ENCODE data around the gene ATG16L1.
A peak's percentile ranks its signal among the peaks of the same experiment; 100 is the strongest.

ATG16L1 gene

DNA sequence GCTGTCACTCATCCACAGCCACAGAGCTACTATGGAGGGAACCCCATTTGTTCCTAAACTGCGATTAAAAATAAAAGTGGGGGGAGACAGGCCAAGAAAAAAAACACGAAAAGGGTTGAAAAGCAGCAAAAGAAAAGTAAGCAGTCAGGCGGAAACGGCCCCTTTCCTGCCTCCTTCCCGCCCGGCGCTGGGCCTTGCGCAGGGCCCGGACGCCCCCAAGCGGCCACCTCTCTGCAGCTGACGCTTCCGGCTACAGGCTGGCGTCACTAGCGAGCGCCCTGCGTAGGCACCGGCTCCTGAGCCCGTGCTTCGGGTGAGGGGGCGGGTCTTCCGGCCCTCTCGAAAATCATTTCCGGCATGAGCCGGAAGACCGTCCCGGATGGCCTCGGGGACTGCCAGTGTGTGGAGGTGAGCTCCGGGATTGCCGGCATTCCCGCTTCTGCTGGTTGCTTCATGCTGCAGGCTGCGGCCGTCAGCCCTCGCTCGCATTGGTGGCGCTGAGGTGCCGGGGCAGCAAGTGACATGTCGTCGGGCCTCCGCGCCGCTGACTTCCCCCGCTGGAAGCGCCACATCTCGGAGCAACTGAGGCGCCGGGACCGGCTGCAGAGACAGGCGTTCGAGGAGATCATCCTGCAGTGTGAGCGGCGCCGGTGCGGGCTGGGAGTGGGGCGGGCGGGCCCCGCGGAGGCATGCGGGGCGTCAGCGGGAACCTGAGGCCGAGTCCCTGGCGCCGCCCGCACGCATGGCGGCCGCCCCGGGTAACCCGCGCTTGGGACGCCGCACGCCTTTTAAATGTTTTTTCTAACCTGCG, at the start of gene ATG16L1:
Gene ATG16L1, plus strand, starts transcription at position 368 of the 811 bp plus-strand sequence. Its CDS starts 155 bp downstream, at position 523.
- DNase-seq, result peak; percentile 92 to 94

DNA sequence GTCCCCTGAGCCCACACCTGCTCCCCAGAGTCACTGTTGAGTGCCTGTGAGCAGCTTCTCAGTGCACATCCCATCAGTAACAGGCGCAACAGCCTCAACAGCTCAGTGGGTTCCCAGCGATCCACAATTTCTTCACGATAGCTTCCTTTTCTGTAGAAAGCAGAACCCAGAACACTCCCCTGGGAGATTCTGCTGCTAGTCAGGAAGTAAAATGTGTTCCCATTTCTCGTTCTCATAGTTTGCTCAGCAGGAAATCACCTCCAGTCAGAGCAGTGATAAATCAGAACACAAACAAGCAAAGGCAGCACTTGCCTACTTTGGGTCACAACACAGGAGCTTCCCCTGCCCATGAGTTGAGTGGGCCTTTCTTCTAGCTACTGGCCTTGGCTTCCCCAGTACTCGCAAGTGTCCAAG, 48.9 kb upstream of the ATG16L1 start:
- no peak for DNase-seq

DNA sequence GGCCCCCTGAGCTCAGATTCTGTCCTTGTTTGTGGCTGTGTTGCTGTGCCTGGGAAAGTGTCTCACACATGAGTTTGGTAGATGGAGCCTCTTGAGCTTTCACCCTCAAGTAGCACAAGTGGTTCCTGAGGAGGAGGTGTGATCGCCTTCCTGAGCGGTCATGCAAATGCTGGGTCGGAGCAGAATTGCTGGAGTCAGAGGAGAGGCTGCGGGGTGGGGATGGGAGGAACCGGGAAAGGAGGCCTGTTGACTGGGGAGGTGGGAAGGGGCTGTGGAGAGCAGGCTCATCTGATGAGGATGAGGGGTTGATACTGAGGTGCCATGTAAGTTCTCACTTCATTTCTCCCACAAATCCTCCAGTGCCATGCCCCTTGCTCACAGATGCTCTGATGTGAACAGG, 48.4 kb upstream of the ATG16L1 start:
- no peak for DNase-seq

DNA sequence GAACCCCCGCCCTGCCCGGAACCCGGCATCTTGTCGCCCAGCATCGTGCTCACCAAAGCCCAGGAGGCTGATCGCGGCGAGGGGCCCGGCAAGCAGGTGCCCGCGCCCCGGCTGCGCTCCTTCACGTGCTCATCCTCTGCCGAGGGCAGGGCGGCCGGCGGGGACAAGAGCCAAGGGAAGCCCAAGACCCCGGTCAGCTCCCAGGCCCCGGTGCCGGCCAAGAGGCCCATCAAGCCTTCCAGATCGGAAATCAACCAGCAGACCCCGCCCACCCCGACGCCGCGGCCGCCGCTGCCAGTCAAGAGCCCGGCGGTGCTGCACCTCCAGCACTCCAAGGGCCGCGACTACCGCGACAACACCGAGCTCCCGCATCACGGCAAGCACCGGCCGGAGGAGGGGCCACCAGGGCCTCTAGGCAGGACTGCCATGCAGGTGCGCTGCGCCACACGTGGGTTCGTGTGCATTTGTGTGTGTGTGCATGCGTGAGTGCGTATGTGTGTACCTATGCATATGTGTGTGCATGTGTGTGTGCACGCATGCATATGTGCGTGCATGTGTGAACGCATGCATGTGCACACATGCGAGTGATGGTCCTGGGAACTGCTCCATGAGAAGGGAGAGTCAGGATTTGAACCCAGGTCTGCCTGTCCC, 47.1 kb upstream of the ATG16L1 start:
- DNase-seq, result no peak

DNA sequence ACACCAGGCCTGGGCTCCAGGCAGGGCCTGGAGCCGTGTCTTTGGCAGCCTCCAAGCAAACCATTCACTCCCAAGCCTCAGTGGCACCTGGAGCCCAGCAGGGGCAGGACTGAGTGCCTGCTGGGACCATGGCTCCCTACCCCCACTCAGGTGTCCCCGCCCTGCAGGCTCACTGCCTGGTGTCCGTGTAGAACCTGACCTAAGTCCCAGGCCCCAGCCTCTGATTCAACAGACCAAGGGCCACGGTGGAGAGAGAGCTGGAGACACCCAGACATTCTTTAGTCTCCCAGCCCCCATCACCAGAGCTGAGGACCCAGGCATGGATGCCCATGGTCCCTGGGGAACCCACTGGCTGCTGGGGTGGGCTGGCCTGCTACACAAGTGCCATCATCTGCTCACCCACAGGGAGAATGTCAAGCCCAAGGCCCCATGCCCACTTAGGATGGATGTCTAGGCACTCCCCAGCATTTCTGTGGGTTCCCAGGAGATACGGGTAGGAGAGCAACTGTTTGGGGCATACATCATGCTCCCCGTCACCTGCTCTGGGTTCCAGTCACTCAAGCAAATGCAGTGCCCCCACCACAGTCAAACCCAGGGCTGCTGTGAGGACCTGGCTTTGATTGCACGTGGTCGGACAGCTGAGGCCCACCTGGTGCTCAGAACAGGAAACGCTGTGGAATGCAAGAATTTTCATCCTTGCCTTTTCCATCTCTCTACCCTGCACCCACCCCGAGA, 42.9 kb upstream of the ATG16L1 start:
- DNase-seq, result no peak

DNA sequence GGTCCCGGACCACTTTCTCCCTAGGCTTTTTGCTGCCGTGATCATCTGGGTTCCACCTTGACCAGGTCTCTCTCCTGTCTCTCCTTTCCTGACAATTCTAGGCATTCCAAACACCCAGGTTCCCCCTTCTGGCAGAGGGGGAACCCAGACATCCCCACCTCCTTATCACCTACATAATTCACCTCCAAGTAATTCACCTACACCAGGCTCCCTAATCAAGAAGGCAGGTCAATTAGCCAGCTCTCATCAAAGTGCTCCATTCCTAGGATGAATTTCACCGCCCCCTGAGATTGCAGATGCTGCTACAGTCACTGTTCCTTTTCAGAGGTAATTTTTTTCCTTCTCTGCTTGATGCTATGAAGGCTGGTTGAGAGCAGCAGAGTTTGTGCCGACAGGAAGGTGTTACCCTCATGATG, 42.3 kb upstream of the ATG16L1 start:
- no peak for DNase-seq

DNA sequence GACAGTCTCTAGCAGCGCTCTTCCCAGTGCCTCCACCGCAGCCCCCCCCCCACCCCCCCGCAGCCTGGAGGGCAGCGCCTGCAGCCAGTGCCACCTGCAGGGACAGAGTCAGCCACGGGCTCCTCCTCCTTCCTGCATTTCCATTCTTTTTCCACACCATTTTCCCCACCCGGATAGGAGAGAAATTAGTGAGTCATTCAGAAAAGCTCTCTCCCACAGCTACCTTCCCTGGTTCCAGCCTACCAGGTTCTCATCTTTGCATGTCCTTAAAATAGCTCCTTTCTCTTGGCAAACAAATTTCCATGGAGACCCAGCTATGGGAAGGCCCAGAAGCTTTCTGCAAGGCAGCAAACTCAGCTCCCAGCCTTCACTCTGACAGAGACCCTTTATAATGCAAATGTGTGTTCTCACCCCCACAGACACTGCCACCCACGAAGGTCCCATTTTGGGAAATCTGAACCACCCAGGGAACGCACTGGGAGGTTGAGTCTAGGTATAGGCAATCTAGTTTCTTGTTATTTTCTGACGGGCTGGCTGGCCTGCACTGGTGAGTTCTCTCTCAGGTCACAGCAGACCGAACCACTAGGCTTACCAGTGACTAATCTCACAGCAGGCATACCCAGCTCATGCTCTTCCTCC, 41.8 kb upstream of the ATG16L1 start:
- no peak for DNase-seq

DNA sequence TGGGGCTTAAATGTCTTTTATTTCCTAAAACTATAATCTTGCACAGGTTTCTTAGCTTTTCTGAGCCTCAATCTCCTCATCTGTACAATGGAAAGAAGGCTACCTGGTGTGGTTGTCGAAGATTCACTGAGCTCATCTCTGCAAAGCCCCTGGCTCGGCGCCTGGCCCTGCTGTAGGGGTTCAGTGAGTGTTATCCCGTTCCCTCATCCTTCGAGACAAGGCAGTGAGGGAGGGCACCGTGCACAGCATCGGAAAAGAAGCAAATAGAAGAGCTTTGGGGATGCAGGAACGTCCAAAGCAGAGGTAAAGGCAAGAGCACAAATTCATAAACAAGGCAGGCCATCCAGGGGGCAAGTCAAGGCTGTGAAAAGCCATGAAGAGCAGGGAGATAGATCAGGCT, 41.2 kb upstream of the ATG16L1 start:
- DNase-seq, result no peak

DNA sequence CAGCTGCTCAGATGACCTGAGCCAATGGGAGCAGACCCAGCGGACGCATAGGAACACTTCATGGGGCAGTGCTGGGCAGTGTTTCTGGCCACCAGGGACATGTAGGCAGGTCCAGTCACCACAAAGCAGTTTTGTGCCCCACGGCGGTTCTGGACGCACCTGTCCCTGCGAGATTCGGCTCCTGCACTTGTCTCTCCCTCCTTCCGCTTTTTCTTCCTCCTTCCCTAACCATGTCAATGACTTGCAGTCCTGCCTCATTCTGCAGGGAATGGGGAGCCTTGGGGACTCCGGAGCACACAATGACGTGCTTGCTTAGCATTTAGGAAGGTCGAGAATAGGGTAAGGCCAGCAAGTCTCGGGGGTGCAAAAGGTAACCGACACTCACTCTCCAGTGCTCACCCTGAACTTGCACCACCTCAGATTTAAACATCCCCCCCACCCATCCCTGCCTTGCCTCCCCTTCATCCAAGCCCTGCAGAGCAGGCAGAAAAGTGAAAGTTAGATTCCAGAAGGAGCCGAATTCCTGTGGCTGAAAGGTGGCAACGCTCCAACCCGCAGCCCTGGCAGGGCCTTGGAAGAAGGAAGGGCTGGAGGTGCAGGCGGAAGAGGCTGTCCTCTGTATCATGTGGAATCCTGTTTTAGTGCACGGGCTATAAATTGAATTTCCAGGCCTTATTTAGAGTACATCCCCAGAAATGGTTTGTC, 40.5 kb upstream of the ATG16L1 start:
- no peak for DNase-seq

DNA sequence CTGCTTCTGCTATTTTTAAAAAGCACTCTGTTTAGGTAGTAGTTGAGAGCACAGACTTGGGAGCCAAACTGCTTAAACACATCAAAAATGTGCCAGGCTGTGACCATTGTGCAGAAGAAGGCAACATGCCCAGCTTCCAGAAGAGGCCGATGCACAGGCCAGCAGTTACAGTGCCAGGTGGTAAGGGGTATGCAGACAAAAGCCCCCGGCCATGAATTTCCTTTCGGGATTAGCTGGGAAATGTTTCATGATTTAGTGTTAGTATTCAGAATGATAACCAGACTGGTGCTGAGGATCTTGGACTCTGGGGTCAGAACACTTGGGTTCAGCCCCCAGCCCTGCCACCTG, 40.0 kb upstream of the ATG16L1 start:
- no peak for DNase-seq

DNA sequence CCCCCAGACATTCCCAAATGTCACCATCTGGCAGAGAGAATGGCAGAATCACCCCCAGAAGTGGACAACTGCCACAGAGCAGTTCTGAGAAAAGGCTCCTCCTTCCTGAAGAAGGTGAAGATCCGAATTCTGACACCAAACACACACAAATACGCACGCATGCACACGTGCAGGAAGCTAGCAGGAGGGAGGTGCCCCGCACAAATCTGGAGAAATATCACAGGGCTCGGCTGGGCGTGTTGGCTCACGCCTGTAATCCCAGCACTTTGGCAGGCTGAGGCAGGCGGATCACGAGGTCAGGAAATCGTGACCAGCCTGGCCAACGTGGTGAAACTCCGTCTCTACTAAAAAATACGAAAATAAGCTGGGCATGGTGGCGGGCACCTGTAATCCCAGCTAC, 38.5 kb upstream of the ATG16L1 start:
- no peak for DNase-seq

DNA sequence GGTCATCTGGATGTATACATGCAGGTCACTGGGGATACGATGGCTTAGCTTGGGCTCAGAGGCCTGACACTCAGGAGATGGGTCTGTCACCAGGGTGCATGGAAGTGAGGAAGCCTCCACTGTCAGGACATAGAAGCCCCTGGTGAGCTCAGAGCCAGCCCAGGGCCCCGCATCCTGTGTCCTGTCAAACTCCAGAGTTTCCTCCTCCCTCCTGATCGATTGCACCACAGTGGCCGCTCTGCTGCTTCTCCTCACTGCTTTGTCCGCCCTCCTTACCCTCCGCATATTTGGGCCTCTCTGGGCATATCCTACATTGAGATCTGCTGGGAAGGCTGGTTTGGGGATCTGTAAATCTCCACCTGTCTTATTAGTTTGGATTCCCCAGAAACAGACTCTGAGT, 37.5 kb upstream of the ATG16L1 start:
- DNase-seq, result no peak

DNA sequence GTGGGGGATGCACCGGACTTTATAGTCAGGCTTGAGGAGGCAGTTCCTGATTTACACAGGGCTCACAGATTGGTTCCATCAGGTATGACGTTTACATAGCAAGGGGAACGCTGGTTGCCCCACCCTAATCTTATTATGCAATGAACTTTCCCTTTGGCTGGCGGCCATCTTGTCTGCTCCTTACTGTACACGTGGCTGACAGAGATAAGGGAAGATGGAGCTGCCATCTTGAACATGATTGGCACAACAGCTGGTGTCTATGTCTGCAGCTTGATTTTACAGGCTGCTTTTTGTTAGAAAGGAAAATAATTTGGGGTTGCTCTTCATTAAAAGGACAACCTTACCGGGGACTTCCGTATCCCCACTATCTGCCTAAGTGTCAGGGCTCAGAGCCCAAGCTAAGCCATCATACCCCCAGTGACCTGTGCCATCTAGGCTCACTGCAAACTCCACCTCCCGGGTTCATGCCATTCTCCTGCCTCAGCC, 33.5 kb upstream of the ATG16L1 start:
- DNase-seq, result no peak

DNA sequence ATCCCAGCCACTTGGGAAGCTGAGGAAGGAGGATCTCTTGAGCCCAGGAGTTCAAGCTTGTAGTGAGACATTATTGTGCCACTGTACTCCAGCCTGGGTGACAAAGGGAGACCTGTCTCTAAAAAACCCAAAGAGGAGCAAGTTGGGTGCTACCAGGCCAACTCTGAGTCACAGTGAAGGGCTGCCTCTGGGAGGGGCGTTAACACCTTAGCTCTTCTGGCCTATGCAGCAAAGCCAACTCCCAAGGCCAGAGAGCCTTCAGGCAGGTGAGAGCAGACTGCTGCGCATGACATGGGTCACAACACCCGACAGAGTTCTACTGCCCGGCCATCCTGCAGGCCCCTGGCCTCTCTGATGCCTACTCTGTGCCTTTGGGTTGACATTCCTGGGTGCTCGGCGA, 32.6 kb upstream of the ATG16L1 start:
- no peak for DNase-seq

DNA sequence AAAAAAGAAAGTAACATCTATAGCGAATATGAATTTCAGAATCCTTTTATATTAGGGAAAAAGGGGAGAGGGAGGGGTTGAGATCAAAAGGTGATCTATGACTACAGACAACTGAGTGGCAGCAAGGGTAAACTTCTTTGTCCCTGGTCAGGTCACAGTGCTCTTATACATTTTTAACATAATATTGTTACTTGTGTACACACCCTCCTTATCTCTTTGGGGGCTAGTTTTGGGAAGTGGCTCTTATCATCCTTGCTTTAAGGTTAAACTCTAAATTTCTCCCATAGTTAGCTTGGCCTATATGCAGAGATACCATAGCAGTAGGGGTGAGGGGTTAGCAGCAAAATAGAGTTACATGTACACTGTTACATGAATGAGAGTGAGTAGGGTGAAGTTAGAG, 31.6 kb upstream of the ATG16L1 start:
- DNase-seq, result no peak

DNA sequence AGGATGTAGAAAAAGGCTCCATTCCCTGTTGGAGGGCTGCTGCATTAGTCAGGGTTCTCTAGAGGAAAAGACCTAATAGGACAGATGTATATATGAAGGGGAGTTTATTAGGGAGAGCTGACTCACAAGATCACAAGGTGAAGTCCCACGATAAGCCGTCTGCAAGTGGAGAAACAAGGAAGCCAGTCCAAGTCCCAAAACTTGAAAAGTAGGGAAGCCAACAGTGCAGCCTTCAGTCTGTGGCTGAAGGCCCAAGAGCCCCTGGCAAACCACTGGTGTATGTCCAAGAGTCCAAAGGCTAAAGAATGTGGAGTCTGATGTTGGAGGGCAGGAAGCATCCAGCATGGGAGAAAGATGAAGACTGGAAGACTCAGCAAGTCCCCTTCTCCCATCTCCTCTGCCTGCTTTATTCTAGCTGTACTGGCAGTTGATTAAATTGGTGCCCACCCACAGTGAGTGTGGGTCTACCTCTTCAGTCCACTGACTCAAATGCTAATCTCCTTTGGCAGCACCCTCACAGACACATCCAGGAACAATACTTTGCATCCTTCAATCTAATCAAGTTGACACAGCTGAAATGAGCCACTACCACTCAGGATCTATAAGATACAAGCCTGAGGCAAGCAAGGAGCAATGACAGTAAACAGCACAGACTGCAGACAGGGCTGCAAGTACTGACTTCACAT, 30.0 kb upstream of the ATG16L1 start:
- no peak for DNase-seq

DNA sequence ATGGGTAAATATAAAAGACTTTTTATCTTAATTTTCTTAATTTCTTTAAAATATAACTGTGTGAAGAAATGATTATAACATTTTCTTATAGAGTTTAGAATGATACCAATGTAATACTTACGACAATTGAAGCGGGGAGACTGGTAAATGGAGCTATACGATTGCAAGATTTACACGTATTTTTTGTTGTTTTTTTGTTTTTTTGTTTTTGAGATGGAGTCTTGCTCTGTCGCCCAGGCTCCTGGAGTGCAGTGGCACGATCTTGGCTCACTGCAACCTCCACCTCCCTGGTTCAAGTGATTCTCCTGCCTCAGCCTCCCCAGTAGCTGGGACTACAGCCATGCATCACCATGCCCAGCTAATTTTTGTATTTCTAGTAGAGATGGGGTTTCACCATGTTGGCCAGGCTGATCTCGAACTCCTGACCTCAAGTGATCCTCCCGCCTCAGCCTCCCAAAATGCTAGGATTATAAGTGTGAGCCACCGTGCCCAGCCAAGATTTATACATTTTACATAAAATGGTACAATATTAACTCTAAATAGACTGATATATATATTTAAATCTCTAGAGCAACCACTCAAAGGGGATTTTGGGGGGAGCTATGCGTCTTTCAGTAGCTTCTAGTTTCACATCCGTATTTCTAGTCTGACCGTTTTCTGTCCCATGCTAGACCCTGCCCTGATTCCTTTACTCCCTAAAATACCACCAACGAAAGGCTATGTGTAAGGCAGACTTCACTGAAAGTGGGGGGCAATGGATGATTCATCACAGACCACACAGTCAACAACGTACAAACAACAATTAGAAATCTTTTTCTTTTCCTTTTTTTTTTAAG, 28.2 kb upstream of the ATG16L1 start:
- no peak for DNase-seq

DNA sequence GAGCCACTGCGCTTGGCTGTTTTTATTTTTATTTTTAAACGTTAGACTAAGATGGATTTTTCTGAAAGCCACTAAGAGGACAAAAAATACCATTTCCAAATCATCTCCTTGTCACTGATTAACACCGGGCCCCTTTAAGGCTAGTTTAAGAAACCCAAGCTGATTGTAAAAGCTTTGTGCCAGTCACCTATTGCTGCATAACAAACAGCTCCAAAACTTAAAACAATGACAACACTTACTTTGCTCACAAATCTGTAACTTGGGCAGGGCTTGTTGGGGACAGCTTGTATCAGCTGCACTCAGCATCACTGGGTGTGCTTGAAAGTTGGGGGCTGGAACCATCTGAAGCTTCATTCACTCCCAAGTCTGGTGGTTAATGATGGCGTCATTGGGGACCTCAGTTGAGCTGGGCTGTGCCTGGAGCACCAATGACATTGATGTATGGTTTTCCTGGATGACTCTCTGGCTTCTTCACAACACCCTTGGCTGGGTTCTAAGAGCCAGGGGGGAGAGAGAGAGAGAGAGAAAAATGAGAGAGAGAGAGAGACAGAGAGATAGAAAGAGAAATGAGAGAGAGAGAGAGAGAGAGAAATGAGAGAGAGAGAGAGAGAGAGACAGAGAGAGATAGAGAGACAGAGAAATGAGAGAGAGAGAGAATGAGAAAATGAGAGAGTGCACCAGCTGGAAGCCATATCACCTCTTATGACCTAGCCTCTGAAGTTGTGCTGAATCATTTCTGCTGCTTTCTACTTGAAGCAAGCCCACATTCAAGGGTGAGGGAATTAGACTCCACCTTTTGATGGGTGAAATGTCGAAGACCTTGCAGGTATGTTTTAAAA, 26.0 kb upstream of the ATG16L1 start:
- no peak for DNase-seq

DNA sequence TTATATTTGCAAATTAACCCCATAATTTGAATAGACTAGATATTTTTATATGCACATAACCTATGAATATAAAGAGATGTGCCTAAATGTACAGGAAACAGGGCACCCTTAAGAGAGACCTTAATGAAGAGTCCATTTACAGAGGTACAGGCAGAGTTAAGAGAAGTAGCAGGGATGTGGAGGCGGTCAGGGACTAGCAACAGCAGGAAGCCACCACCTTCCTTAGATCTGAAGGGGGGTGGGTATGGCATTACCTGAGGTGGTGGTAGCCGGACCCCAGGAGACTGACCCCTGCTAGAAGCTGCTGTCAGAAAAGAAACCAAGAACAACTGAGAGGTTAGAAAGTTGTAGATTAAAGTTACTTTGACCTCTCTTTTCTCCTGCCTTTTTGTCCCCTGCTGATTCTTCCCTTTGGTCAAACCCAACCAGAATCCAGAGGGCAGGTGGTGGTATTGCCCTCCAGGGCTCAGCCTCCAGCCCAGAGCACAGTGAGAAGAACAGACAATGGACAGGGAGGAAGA, 24.9 kb upstream of the ATG16L1 start:
- no peak for DNase-seq

Data from activated CD4-positive, alpha-beta T cell treated with anti-CD3 and anti-CD28 coated beads for 4 hours (primary cell).